Measurements from ENCODE around the gene TRIM56.
"Not testable (repeated sequence)": the region's sequence is repeated elsewhere in the genome, so short reads cannot be mapped to it uniquely, and the experiment has no call there.

TRIM56 gene, protein sequence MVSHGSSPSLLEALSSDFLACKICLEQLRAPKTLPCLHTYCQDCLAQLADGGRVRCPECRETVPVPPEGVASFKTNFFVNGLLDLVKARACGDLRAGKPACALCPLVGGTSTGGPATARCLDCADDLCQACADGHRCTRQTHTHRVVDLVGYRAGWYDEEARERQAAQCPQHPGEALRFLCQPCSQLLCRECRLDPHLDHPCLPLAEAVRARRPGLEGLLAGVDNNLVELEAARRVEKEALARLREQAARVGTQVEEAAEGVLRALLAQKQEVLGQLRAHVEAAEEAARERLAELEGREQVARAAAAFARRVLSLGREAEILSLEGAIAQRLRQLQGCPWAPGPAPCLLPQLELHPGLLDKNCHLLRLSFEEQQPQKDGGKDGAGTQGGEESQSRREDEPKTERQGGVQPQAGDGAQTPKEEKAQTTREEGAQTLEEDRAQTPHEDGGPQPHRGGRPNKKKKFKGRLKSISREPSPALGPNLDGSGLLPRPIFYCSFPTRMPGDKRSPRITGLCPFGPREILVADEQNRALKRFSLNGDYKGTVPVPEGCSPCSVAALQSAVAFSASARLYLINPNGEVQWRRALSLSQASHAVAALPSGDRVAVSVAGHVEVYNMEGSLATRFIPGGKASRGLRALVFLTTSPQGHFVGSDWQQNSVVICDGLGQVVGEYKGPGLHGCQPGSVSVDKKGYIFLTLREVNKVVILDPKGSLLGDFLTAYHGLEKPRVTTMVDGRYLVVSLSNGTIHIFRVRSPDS

DNA sequence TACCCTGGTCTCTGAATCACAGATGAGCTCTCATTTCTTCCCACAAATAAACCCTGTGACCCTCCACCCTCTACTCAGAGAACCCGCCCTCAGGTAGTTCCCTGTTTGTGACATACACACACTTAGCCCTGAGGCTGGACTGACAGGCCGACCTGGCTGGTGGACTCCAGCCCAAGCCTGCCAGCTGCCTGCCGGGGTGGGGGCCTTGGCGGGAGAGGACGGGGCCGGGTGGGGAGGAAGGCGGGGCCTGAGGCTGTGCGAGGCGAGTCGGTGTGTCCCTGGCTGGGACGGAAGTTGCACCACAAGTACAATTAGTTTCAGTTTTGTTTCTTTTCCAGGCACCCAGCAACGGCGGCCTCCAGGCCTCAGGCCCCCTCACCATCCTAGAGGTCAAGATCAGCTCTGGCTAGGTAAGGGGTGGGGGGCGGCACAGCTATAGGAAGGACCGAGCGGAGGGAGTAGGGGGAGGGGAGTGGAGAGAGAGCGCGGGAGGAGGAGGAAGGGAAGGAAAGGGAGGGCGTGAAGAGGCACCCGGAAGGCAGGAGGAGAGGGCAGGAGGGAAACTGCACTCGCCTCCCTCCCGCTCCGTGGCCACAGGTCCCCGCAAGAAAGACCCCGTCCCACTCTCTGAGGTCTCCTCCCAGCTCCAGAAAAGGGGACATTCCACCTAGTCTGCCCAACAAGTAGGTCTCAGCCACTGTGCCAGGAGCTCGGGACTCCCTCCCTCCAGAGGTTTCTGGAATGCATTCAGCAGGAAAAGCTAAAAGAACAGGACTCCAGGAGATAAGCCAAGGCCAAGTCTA lies at the start of gene TRIM56:
Gene TRIM56, plus strand, starts transcription at position 320 of the 803 bp plus-strand sequence. CDS start 1,832 bp downstream, outside the sequence.
- DNase-seq (ENCODE audit: low spot score): peak; percentile 85

GRCh38 chr7:101035941-101036340 lies 49.3 kb upstream of the TRIM56 start:
- DNase-seq (ENCODE audit: low spot score): no peak

DNA sequence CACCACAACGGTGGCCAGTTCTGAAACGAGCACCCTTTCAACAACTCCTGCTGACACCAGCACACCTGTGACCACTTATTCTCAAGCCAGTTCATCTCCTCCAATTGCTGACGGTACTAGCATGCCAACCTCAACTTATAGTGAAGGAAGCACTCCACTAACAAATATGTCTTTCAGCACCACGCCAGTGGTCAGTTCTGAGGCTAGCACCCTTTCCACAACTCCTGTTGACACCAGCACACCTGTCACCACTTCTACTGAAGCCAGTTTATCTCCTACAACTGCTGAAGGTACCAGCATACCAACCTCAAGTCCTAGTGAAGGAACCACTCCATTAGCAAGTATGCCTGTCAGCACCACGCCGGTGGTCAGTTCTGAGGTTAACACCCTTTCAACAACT lies 44.0 kb upstream of the TRIM56 start:
- not testable (repeated sequence) for DNase-seq (ENCODE audit: low spot score)

DNA sequence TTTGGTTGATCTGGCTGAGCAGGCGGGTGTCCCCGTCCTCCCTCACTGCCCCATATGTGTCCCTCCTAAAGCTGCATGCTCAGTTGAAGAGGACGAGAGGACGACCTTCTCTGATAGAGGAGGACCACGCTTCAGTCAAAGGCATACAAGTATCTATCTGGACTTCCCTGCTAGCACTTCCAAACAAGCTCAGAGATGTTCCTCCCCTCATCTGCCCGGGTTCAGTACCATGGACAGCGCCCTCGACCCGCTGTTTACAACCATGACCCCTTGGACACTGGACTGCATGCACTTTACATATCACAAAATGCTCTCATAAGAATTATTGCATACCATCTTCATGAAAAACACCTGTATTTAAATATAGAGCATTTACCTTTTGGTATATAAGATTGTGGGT lies 26.9 kb upstream of the TRIM56 start:
- peak; percentile 86 for DNase-seq (ENCODE audit: low spot score)

DNA sequence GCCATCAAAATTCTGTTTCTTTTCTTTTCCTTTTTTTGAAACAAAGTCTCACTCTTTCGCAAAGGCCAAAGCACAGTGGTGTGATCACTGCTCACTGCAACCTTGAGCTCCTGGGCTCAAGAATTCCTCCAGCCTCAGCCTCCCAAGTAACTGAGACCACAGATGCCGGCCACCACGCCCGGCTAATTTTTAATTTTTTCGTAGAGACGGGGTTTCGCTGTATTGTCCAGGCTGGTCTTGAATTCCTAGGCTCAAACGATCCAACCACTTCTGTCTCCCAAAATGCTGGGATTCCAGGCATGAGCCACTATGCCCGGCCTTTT lies 25.7 kb upstream of the TRIM56 start:
- DNase-seq (ENCODE audit: low spot score): no peak

- DNase-seq (ENCODE audit: low spot score): no peak
These were observed 24.3 kb upstream of the TRIM56 start for GRCh38 chr7:101060992-101061391.

DNA sequence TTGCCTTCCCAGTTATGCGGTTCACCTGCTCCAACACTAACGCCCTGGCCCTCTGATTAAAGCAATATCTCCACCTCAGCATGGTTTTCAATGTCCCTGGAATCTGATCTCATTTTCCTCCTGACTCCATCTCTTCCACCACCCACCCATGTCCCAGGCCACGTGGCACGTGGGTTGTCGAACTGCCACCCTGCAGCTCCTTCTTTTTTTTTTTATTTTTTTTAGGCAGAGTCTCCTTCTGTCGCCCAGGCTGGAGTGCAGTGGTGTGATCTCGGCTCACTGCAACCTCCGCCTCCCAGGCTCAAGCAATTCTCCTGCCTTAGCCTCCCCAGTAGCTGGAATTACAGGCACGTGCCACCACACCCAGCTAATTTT lies 21.1 kb upstream of the TRIM56 start:
- DNase-seq (ENCODE audit: low spot score): not testable (repeated sequence)

DNA sequence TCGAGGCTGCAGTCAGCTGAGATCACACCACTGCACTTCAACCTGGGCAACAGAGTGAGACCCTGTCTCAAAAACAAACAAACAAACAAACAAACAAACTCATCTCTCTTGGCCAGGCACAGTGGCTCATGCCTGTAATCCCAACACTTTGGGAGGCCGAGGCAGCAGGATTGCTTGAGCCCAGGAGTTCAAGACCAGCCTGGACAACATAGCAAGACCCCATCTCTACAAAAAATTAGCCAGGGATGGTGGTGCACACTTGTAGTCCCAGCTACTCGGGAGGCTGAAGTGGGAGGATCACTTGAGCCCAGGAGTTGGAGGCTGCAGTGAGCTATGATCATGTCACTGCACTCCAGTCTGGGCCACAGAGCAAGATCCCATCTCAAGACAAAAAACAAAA lies 20.1 kb upstream of the TRIM56 start:
- DNase-seq (ENCODE audit: low spot score): not testable (repeated sequence)

DNA sequence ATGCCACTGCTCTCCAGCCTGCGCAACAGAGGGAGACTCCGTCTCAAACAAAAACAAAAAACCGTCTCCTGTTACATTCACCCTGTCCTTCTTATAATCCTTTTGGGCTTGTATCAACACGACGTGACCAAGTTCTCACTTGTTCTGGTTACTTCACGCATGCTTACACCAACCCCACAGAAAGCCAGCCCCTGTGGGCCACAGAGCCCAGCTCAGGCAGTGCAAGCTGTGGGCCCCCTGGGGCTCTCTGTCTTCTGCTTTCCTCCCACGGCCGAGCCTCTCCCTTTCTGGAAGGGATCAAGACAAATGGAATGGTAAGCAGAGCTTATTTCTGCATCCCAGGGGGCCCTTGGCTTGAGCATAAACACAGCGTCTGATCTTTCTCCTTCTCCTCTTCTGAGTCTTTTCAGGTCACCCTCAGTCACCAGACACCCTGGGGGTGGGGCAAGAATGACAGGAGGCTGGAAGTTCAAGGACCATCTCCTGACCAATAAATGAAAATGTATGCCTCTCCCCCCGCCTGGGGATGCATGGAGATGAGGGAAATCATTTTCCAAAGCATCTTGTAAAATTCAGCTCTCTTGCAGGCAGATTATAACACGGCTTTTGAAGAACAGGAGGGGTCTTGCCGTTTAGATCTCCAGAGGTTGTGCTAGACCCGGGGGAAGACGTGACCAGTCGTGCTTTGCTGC lies 19.0 kb upstream of the TRIM56 start:
- DNase-seq (ENCODE audit: low spot score): no peak

DNA sequence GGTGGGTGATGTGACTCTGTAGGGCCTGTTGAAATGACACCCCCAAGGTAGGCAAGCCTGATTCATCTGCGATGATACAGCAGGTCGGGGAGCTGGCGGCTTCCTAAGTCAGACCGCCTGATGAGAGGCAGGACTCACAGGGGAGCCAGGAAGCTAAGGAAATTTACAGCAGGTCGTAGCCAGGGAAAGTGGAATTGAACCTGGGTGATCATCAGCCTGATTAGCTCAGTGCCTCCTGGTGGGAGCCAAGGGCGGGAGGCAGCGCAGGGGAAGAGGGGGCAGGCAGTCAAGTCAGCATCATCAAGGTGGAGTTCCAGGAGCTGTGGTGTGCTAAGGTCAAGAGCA lies 18.5 kb upstream of the TRIM56 start:
- no peak for DNase-seq (ENCODE audit: low spot score)

DNA sequence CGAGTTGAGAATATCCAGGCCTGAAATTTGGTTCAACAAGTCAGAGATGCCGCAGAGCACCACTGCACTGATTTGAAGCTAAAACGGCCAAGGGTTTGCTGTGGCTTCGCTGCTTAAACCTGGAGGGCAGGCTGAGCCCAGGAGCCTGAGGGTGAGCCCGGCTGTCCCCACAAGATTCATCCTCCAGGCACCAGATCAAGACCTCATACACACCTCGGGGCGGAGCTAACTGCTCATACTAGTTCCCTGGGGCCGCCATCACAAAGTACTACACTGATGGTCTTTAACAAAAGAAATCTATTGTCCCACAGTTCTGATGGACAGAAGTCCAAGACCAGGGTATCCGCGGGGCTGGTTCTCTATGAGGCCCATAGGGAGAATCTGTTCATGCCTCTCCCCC lies 16.9 kb upstream of the TRIM56 start:
- no peak for DNase-seq (ENCODE audit: low spot score)

GRCh38 chr7:101071362-101072104 lies 13.7 kb upstream of the TRIM56 start:
- not testable (repeated sequence) for DNase-seq (ENCODE audit: low spot score)

GRCh38 chr7:101075646-101076045 lies 9.6 kb upstream of the TRIM56 start:
- no peak for DNase-seq (ENCODE audit: low spot score)

DNA sequence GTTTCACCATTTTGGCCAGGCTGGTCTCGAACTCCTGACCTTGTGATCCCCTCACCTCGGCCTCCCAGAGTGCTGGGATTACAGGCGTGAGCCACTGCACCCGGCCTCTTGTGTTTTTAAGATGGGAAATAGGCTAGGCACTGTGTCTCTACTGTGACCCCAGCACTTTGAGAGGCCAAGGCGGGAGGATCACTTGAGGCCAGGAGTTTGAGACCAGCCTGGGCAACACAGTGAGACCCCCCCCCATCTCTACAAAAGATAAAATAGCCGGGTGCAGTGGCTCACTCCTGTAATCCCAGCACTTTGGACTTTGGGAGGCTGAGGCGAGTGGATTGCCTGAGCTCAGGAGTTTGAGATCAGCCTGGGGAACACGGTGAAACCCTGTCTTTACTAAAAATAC lies 9.1 kb upstream of the TRIM56 start:
- not testable (repeated sequence) for DNase-seq (ENCODE audit: low spot score)

DNA sequence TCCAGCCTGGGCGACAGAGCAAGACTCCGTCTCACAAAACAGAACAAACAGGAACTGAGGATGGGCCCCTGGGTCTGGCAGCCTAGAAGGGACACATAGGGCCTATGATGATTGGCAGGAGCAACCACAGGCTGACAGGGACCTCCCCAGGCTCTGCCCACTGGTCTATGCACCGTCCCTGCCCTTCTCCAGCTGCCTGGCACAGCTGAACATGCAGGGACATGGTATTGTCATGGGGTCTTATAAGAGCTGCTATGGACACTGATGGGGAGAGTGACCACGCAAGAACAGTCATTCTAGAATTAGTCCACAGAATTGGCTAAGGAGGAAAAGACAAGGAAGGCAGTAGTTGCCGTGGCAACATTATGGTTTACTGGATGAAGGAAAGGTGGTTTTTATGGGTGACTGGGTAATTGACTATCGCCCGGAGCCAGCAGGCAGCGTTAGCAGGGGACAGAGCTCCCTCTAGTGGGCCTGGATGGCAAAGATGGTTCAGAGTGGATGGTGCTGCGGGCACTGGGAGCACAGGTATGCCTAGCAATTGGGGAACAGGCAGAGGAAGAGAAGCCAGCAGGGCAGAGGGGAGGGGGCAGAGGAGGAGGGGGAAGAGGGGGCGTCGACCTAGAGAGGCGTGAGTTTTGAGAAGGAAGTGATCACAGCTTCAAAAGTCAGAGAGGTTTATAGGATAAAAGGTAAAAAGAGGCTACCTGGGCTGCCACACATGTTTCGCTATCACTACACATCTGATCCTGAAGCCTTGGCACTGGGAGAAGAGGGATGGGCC lies 7.8 kb upstream of the TRIM56 start:
- DNase-seq (ENCODE audit: low spot score): peak; percentile 91

- DNase-seq (ENCODE audit: low spot score): no peak
These were observed 3.8 kb upstream of the TRIM56 start for GRCh38 chr7:101081432-101081831.

DNA sequence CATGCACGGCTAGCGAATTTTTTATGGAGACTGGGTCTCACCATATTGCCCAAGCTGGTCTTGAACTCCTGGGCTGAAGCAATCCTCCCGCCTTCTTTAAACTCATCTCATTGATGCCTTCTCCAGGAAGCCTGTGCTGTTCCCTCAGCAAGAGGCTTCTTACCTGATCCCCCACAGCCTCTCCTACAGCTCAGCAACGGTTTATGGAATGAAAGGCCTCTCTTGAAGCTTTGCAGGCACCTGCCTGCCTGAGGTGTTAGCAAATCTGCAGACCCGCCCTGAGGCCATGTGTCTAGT lies 468 bp upstream of the TRIM56 start:
- DNase-seq (ENCODE audit: low spot score): no peak

DNA sequence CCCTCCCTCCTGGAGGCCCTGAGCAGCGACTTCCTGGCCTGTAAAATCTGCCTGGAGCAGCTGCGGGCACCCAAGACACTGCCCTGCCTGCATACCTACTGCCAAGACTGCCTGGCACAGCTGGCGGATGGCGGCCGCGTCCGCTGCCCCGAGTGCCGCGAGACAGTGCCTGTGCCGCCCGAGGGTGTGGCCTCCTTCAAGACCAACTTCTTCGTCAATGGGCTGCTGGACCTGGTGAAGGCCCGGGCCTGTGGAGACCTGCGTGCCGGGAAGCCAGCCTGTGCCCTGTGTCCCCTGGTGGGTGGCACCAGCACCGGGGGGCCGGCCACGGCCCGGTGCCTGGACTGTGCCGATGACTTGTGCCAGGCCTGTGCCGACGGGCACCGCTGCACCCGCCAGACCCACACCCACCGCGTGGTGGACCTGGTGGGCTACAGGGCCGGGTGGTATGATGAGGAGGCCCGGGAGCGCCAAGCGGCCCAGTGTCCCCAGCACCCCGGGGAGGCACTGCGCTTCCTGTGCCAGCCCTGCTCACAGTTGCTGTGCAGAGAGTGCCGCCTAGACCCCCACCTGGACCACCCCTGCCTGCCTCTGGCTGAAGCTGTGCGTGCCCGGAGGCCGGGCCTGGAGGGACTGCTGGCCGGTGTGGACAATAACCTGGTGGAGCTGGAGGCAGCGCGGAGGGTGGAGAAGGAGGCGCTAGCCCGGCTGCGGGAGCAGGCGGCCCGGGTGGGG lies 2.2 kb downstream of the TRIM56 start:
- no peak for DNase-seq (ENCODE audit: low spot score)

DNA sequence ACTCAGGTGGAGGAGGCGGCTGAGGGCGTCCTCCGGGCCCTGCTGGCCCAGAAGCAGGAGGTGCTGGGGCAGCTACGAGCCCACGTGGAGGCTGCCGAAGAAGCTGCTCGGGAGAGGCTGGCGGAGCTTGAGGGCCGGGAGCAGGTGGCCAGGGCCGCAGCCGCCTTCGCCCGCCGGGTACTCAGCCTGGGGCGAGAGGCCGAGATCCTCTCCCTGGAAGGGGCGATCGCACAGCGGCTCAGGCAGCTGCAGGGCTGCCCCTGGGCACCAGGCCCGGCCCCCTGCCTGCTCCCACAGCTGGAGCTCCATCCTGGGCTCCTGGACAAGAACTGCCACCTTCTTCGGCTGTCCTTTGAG lies 2.8 kb downstream of the TRIM56 start:
- DNase-seq (ENCODE audit: low spot score): no peak

DNA sequence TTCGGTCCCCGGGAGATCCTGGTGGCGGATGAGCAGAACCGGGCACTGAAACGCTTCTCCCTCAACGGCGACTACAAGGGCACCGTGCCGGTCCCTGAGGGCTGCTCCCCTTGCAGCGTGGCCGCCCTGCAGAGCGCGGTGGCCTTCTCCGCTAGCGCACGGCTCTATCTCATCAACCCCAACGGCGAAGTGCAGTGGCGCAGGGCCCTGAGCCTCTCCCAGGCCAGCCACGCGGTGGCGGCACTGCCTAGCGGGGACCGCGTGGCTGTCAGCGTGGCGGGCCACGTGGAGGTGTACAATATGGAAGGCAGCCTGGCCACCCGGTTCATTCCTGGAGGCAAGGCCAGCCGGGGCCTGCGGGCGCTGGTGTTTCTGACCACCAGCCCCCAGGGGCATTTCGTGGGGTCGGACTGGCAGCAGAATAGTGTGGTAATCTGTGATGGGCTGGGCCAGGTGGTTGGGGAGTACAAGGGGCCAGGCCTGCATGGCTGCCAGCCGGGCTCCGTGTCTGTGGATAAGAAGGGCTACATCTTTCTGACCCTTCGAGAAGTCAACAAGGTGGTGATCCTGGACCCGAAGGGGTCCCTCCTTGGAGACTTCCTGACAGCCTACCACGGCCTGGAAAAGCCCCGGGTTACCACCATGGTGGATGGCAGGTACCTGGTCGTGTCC lies 3.7 kb downstream of the TRIM56 start:
- no peak for DNase-seq (ENCODE audit: low spot score)
